HepG2 (cell line): Measurements from ENCODE around the gene TRAPPC3. TPM values are rescaled to one million over a fixed set of nuclear protein-coding genes. Genes with fewer than 3 reads are reported as not detected.
A peak's percentile ranks its signal among the peaks of the same experiment; 100 is the strongest.

Experiments
- HCFC1 ChIP-seq: fragments of 150-350 bp; IDR thresholded peaks from 2 replicates; pipeline ENCODE4 v1.6.1; 2014; ENCODE audit warnings: low read depth, low read length
- HDAC2 ChIP-seq: sonication (generic); formaldehyde crosslinking; IDR thresholded peaks from 2 replicates; pipeline ENCODE4 v1.4.0; 2020; ENCODE audit warnings: missing genetic modification reagents
- KLF16 ChIP-seq, 2 experiments: sonication (generic) in 1 of 2; formaldehyde crosslinking in 1 of 2; IDR thresholded peaks; 2 replicates each; pipeline versions ENCODE4 v1.6.1 to v1.8.0; 2016 to 2023; ENCODE audit warnings: missing genetic modification reagents in 2 of 2, missing compliant biosample characterization in 1 of 2
- MTA3 ChIP-seq: sonication (generic); formaldehyde crosslinking; IDR thresholded peaks from 2 replicates; pipeline ENCODE4 v1.4.0; 2020; ENCODE audit warnings: missing genetic modification reagents
- NFE2 ChIP-seq: sonication (generic); formaldehyde crosslinking; IDR thresholded peaks from 2 replicates; pipeline ENCODE4 v1.4.0; 2020; ENCODE audit warnings: missing genetic modification reagents
- ZFP82 ChIP-seq: sonication (generic); formaldehyde crosslinking; IDR thresholded peaks from 2 replicates; pipeline ENCODE4 v1.5.1; 2020; ENCODE audit warnings: mild to moderate bottlenecking, missing genetic modification reagents, borderline replicate concordance
- ZNF367 ChIP-seq: sonication (generic); formaldehyde crosslinking; IDR thresholded peaks from 2 replicates; pipeline ENCODE4 v1.4.0; 2020; ENCODE audit warnings: missing genetic modification reagents, borderline replicate concordance
- ZNF451 ChIP-seq: sonication (generic); formaldehyde crosslinking; IDR thresholded peaks from 2 replicates; pipeline ENCODE4 v1.5.0; 2020; ENCODE audit warnings: mild to moderate bottlenecking, missing genetic modification reagents
- polyA plus RNA-seq, 8 experiments: library from polyadenylated mRNA; depleted of rRNA in 3 of 8; stranded (reverse) in 7 of 8; unstranded in 1 of 8; fragments of >200 nt; fragmentation: Illumina TruSeq in 4 of 8; extraction: Trizol in 4 of 8; gene quantifications; 2 replicates each; pipeline versions ENCODE4 v1.2.1 to v1.2.3, GENCODE V29; 2011 to 2016; ENCODE audit warnings: low read depth in 4 of 8, missing spikeins in 1 of 8, mixed read lengths in 1 of 8; ENCODE audit not compliant: insufficient read depth in 1 of 8
- total RNA-seq, 5 experiments: library from RNA; depleted of rRNA; stranded (reverse); fragments of >200 nt; fragmentation: Illumina TruSeq; extraction: Trizol; gene quantifications; 2 replicates each; pipeline ENCODE4 v1.2.3, GENCODE V29; 2016; ENCODE audit warnings: low read depth in 1 of 5
- TF ChIP-seq, protein P1 (sequence below): sonication (generic); formaldehyde crosslinking; IDR thresholded peaks from 2 replicates; pipeline ENCODE4 v1.5.0; 2020; ENCODE audit warnings: mild to moderate bottlenecking, missing genetic modification reagents, borderline replicate concordance
- TF ChIP-seq, protein P2 (sequence below): sonication (generic); formaldehyde crosslinking; IDR thresholded peaks from 2 replicates; pipeline ENCODE4 v1.5.0; 2020; ENCODE audit warnings: mild to moderate bottlenecking, missing genetic modification reagents, borderline replicate concordance
- TF ChIP-seq, protein P3 (sequence below): sonication (generic); formaldehyde crosslinking; IDR thresholded peaks from 2 replicates; pipeline ENCODE4 v1.4.0; 2020; ENCODE audit warnings: missing genetic modification reagents, borderline replicate concordance
- TF ChIP-seq, protein P4 (sequence below): IDR thresholded peaks from 2 replicates; pipeline ENCODE4 v1.6.1; 2016

TRAPPC3 gene
- total and polyA plus RNA-seq, 2 of the 13 experiments (the other 11 are each of a cell fraction or from before 2014, with no cell fraction given) = 53.7 to 62.4 TPM

DNA sequence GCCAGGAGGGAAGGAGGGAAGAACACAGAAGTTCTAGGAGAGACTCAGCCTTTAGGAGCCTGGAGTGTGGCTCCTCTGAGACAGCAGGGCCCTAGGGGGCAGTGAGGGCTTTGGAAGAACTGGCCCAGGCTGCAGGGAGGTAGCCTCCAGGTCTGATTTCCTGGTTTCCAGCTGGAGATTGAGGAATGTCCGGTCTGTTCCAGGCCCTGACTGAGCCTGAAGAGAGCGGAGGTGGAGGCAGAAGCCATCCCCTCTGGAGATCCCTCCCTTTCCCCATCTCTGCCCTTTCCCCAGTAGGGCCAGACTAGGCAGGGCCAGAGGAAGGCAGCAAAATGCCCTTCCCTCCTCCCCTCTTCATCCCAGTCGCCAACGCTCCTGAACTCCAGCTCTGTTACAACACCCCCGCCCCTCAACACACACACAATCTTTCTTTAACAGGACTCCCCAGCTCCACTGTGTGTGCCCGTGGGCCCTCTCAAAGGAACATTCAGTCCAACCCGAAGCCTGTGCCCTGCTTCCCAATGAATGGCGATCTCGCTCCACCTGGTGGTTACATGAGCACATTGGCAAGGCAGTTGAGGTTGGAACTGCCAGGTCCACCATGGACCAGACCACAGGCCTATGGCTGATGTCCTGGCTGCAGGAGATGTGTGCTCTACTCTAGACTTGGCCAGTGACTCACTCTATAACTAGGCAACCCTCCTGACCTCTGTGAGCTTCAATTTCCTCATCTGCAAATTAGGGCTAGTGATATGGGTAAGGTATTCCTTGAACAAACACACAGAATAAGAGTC, 38.7 kb upstream of the TRAPPC3 start (continued):
- TF ChIP-seq, protein P1, sequence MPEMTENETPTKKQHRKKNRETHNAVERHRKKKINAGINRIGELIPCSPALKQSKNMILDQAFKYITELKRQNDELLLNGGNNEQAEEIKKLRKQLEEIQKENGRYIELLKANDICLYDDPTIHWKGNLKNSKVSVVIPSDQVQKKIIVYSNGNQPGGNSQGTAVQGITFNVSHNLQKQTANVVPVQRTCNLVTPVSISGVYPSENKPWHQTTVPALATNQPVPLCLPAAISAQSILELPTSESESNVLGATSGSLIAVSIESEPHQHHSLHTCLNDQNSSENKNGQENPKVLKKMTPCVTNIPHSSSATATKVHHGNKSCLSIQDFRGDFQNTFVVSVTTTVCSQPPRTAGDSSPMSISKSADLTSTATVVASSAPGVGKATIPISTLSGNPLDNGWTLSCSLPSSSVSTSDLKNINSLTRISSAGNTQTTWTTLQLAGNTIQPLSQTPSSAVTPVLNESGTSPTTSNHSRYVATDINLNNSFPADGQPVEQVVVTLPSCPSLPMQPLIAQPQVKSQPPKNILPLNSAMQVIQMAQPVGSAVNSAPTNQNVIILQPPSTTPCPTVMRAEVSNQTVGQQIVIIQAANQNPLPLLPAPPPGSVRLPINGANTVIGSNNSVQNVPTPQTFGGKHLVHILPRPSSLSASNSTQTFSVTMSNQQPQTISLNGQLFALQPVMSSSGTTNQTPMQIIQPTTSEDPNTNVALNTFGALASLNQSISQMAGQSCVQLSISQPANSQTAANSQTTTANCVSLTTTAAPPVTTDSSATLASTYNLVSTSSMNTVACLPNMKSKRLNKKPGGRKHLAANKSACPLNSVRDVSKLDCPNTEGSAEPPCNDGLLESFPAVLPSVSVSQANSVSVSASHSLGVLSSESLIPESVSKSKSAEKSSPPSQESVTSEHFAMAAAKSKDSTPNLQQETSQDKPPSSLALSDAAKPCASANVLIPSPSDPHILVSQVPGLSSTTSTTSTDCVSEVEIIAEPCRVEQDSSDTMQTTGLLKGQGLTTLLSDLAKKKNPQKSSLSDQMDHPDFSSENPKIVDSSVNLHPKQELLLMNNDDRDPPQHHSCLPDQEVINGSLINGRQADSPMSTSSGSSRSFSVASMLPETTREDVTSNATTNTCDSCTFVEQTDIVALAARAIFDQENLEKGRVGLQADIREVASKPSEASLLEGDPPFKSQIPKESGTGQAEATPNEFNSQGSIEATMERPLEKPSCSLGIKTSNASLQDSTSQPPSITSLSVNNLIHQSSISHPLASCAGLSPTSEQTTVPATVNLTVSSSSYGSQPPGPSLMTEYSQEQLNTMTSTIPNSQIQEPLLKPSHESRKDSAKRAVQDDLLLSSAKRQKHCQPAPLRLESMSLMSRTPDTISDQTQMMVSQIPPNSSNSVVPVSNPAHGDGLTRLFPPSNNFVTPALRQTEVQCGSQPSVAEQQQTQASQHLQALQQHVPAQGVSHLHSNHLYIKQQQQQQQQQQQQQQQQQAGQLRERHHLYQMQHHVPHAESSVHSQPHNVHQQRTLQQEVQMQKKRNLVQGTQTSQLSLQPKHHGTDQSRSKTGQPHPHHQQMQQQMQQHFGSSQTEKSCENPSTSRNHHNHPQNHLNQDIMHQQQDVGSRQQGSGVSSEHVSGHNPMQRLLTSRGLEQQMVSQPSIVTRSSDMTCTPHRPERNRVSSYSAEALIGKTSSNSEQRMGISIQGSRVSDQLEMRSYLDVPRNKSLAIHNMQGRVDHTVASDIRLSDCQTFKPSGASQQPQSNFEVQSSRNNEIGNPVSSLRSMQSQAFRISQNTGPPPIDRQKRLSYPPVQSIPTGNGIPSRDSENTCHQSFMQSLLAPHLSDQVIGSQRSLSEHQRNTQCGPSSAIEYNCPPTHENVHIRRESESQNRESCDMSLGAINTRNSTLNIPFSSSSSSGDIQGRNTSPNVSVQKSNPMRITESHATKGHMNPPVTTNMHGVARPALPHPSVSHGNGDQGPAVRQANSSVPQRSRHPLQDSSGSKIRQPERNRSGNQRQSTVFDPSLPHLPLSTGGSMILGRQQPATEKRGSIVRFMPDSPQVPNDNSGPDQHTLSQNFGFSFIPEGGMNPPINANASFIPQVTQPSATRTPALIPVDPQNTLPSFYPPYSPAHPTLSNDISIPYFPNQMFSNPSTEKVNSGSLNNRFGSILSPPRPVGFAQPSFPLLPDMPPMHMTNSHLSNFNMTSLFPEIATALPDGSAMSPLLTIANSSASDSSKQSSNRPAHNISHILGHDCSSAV (CRISPR knock-in tag) = no peak
- no peak for TF ChIP-seq ZNF451 (CRISPR knock-in tag)
- TF ChIP-seq MTA3 (CRISPR knock-in tag) = no peak
- no peak for TF ChIP-seq ZNF367 (CRISPR knock-in tag)
- no peak for TF ChIP-seq HCFC1
- peak; percentile 55; the same call in 1 of the 2 replicates for TF ChIP-seq HDAC2 (CRISPR knock-in tag)
- peak in 1 of 2 experiments; percentile 76; a peak in 1 of 4 replicates for TF ChIP-seq KLF16 (CRISPR knock-in tag; IDR thresholded peaks at IDR 0.05)
- TF ChIP-seq, protein P2, sequence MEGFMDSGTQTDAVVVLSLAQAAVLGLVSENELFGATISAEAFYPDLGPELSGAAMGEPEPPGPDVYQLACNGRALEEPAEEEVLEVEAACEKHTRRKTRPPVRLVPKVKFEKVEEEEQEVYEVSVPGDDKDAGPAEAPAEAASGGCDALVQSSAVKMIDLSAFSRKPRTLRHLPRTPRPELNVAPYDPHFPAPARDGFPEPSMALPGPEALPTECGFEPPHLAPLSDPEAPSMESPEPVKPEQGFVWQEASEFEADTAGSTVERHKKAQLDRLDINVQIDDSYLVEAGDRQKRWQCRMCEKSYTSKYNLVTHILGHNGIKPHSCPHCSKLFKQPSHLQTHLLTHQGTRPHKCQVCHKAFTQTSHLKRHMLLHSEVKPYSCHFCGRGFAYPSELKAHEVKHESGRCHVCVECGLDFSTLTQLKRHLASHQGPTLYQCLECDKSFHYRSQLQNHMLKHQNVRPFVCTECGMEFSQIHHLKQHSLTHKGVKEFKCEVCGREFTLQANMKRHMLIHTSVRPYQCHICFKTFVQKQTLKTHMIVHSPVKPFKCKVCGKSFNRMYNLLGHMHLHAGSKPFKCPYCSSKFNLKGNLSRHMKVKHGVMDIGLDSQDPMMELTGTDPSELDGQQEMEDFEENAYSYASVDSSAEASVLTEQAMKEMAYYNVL (CRISPR knock-in tag) = peak; percentile 71; the same call in 1 of the 2 replicates
- TF ChIP-seq NFE2 (CRISPR knock-in tag) = no peak
- TF ChIP-seq, protein P3, sequence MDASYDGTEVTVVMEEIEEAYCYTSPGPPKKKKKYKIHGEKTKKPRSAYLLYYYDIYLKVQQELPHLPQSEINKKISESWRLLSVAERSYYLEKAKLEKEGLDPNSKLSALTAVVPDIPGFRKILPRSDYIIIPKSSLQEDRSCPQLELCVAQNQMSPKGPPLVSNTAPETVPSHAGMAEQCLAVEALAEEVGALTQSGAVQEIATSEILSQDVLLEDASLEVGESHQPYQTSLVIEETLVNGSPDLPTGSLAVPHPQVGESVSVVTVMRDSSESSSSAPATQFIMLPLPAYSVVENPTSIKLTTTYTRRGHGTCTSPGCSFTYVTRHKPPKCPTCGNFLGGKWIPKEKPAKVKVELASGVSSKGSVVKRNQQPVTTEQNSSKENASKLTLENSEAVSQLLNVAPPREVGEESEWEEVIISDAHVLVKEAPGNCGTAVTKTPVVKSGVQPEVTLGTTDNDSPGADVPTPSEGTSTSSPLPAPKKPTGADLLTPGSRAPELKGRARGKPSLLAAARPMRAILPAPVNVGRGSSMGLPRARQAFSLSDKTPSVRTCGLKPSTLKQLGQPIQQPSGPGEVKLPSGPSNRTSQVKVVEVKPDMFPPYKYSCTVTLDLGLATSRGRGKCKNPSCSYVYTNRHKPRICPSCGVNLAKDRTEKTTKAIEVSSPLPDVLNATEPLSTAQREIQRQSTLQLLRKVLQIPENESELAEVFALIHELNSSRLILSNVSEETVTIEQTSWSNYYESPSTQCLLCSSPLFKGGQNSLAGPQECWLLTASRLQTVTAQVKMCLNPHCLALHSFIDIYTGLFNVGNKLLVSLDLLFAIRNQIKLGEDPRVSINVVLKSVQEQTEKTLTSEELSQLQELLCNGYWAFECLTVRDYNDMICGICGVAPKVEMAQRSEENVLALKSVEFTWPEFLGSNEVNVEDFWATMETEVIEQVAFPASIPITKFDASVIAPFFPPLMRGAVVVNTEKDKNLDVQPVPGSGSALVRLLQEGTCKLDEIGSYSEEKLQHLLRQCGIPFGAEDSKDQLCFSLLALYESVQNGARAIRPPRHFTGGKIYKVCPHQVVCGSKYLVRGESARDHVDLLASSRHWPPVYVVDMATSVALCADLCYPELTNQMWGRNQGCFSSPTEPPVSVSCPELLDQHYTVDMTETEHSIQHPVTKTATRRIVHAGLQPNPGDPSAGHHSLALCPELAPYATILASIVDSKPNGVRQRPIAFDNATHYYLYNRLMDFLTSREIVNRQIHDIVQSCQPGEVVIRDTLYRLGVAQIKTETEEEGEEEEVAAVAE = no peak
- TF ChIP-seq ZFP82 (CRISPR knock-in tag) = no peak
- TF ChIP-seq, protein P4, sequence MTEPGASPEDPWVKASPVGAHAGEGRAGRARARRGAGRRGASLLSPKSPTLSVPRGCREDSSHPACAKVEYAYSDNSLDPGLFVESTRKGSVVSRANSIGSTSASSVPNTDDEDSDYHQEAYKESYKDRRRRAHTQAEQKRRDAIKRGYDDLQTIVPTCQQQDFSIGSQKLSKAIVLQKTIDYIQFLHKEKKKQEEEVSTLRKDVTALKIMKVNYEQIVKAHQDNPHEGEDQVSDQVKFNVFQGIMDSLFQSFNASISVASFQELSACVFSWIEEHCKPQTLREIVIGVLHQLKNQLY (CRISPR knock-in tag) = peak; percentile 34; the same call in 1 of the 2 replicates
